H1 (cell line): ENCODE data around the gene PACS1. TPM values are rescaled to one million over a fixed set of nuclear protein-coding genes. Genes with fewer than 3 reads are reported as not detected.
A peak's percentile ranks its signal among the peaks of the same experiment; 100 is the strongest.

Source experiments
- CTCF ChIA-PET: fragments of 300-600 bp; sonication (Branson Sonifier 250); formaldehyde crosslinking; loops from one replicate; lab custom pipeline; 2021; ENCODE audit not compliant: partially characterized antibody; lab: Charles Lee
- POLR2A ChIA-PET: fragments of 300-600 bp; sonication (Branson Sonifier 250); formaldehyde crosslinking; loops from one replicate; lab custom pipeline; 2021; ENCODE audit warnings: inconsistent platforms; ENCODE audit not compliant: partially characterized antibody; lab: Charles Lee
- DNase-seq, 2 experiments: peaks; one replicate each; pipeline versions ENCODE4 v3.0.0 to v3.0.0-alpha.2; 2010 to 2022; ENCODE audit warnings: low spot score in 2 of 2, low read depth in 1 of 2, mixed read lengths in 1 of 2
- FAIRE-seq: peaks from 2 replicates; lab custom pipeline; 2011; peaks lifted over from hg19 to GRCh38; lab: Jason Lieb, UNC
- H2AFZ ChIP-seq: 2 replicates; pipeline ENCODE4 v1.8.1; 2012; ENCODE audit warnings: low read length, inconsistent platforms
- H2AK5ac ChIP-seq: 2 replicates; pipeline ENCODE4 v1.6.1; 2013; ENCODE audit warnings: low read depth, low read length
- H2BK120ac ChIP-seq: replicated peaks from 2 replicates; pipeline ENCODE3; 2013; ENCODE audit warnings: low read depth, low read length, inconsistent platforms
- H2BK12ac ChIP-seq: 2 replicates; pipeline ENCODE4 v1.6.1; 2013; ENCODE audit warnings: low read depth, low read length
- H2BK15ac ChIP-seq: 2 replicates; pipeline ENCODE4 v1.6.1; 2013; ENCODE audit warnings: low read length
- H2BK20ac ChIP-seq: 2 replicates; pipeline ENCODE4 v1.6.1; 2013; ENCODE audit warnings: low read length
- H2BK5ac ChIP-seq: 2 replicates; pipeline ENCODE4 v1.6.1; 2013; ENCODE audit warnings: low read depth, low read length
- H3K14ac ChIP-seq: 2 replicates; pipeline ENCODE4 v1.6.1; 2013; ENCODE audit warnings: inconsistent platforms; ENCODE audit not compliant: insufficient read length
- H3K18ac ChIP-seq: 2 replicates; pipeline ENCODE4 v1.6.1; 2013; ENCODE audit warnings: low read length; ENCODE audit errors: extremely low read depth
- H3K23ac ChIP-seq: 2 replicates; pipeline ENCODE4 v1.6.1; 2013; ENCODE audit warnings: inconsistent platforms; ENCODE audit not compliant: insufficient read length
- H3K23me2 ChIP-seq: 2 replicates; pipeline ENCODE4 v1.6.1; 2013; ENCODE audit warnings: low read depth, low read length
- H3K27ac ChIP-seq: 2 replicates; pipeline ENCODE4 v1.6.1; 2011; ENCODE audit warnings: low read depth, low read length, inconsistent platforms
- H3K27me3 ChIP-seq, 4 experiments: replicated peaks in 1 of 4; 1 replicate in 1 of 4; 2 replicates in 3 of 4; pipeline versions ENCODE4 v1.6.1 to v1.8.1; 2011 to 2013; ENCODE audit warnings: low read length in 3 of 4, mild to moderate bottlenecking in 3 of 4, inconsistent platforms in 2 of 4, mixed read lengths in 2 of 4, moderate library complexity in 1 of 4; ENCODE audit not compliant: control insufficient read depth in 3 of 4, insufficient read depth in 3 of 4; ENCODE audit errors: extremely low read depth in 1 of 4
- H3K36me3 ChIP-seq, 4 experiments: 2 replicates each; pipeline versions ENCODE4 v1.6.1 to v1.8.1; 2011 to 2013; ENCODE audit warnings: mild to moderate bottlenecking in 4 of 4, low read length in 3 of 4, moderate library complexity in 2 of 4, control low read depth in 1 of 4, inconsistent platforms in 1 of 4; ENCODE audit not compliant: insufficient read depth in 4 of 4, control insufficient read depth in 2 of 4
- H3K4ac ChIP-seq: replicated peaks from 2 replicates; pipeline ENCODE3; 2013; ENCODE audit warnings: low read length, low read depth, mixed read lengths, inconsistent platforms; ENCODE audit not compliant: insufficient read length
- H3K4me1 ChIP-seq, 4 experiments: replicated peaks in 1 of 4; 1 replicate in 1 of 4; 2 replicates in 3 of 4; pipeline versions ENCODE4 v1.6.1 to v1.8.1; 2011 to 2013; ENCODE audit warnings: low read length in 3 of 4, inconsistent platforms in 2 of 4, mixed read lengths in 1 of 4; ENCODE audit not compliant: insufficient read depth in 4 of 4, control insufficient read depth in 3 of 4
- H3K4me2 ChIP-seq, 2 experiments: 2 replicates each; pipeline versions ENCODE4 v1.6.1 to v1.8.1; 2011 to 2013; ENCODE audit warnings: low read depth in 2 of 2, low read length in 2 of 2, control low read depth in 1 of 2, inconsistent platforms in 1 of 2, mild to moderate bottlenecking in 1 of 2; ENCODE audit not compliant: insufficient read depth in 1 of 2
- H3K4me3 ChIP-seq, 4 experiments: fragments of 200-600, 300-600 bp in 1 of 4; sonication (generic), shearing (Covaris generic), sonication (Bioruptor Twin) in 1 of 4; 2 replicates each; pipeline versions ENCODE4 v1.5.1 to v1.8.1; 2011 to 2016; ENCODE audit warnings: low read length in 4 of 4, low read depth in 3 of 4, control low read depth in 2 of 4, inconsistent platforms in 2 of 4, mild to moderate bottlenecking in 2 of 4, mixed read lengths in 1 of 4, moderate library complexity in 1 of 4; ENCODE audit not compliant: insufficient read depth in 2 of 4; ENCODE audit errors: extremely low read depth in 1 of 4
- H3K56ac ChIP-seq: replicated peaks from 2 replicates; pipeline ENCODE3; 2013; ENCODE audit warnings: low read depth, mild to moderate bottlenecking, mixed read lengths, low read length, inconsistent platforms; ENCODE audit not compliant: insufficient read length
- H3K79me1 ChIP-seq: 2 replicates; pipeline ENCODE4 v1.6.1; 2013; ENCODE audit warnings: low read depth, low read length, control low read depth
- H3K79me2 ChIP-seq, 2 experiments: 2 replicates each; pipeline versions ENCODE4 v1.6.1 to v1.8.1; 2012 to 2013; ENCODE audit warnings: low read length in 2 of 2, mild to moderate bottlenecking in 2 of 2, inconsistent platforms in 1 of 2; ENCODE audit not compliant: insufficient read depth in 2 of 2, control insufficient read depth in 1 of 2
- H3K9ac ChIP-seq, 4 experiments: replicated peaks in 1 of 4; 1 replicate in 1 of 4; 2 replicates in 3 of 4; pipeline versions ENCODE4 v1.6.1 to v1.8.1; 2011 to 2013; ENCODE audit warnings: low read depth in 3 of 4, low read length in 3 of 4, control low read depth in 2 of 4, mild to moderate bottlenecking in 2 of 4, moderate library complexity in 2 of 4, inconsistent platforms in 1 of 4; ENCODE audit errors: extremely low read depth in 1 of 4
- H3K9me3 ChIP-seq, 2 experiments: 2 replicates each; pipeline versions ENCODE4 v1.6.1 to v1.8.1; 2012 to 2013; ENCODE audit warnings: mild to moderate bottlenecking in 2 of 2, moderate library complexity in 2 of 2, control low read depth in 1 of 2, inconsistent platforms in 1 of 2, low read depth in 1 of 2, low read length in 1 of 2, mixed read lengths in 1 of 2; ENCODE audit not compliant: insufficient read depth in 2 of 2
- H4K20me1 ChIP-seq, 2 experiments: replicated peaks in 1 of 2; 2 replicates each; pipeline versions ENCODE3 to v1.8.1; 2011 to 2013; ENCODE audit warnings: inconsistent platforms in 2 of 2, low read length in 2 of 2, mild to moderate bottlenecking in 1 of 2; ENCODE audit not compliant: insufficient read depth in 2 of 2, control insufficient read depth in 1 of 2
- H4K5ac ChIP-seq: 2 replicates; pipeline ENCODE4 v1.6.1; 2013; ENCODE audit warnings: low read length, low read depth, mixed read lengths, inconsistent platforms; ENCODE audit not compliant: insufficient read length
- H4K8ac ChIP-seq: 2 replicates; pipeline ENCODE4 v1.8.0; 2013; ENCODE audit warnings: mild to moderate bottlenecking, moderate library complexity, low read length, inconsistent platforms; ENCODE audit not compliant: insufficient read depth; ENCODE audit errors: extremely low read depth
- H4K91ac ChIP-seq: replicated peaks from 2 replicates; pipeline ENCODE3; 2013; ENCODE audit warnings: low read length, mixed read lengths, inconsistent platforms; ENCODE audit not compliant: insufficient read length
- BCL11A ChIP-seq, 2 experiments: IDR thresholded peaks; one replicate each; pipeline ENCODE4 v1.6.1; 2011; ENCODE audit warnings: low read depth in 2 of 2, low read length in 2 of 2, mild to moderate bottlenecking in 2 of 2
- CBX8 ChIP-seq: fragments of 300-800, 300-1000 bp; sonication (generic); IDR thresholded peaks from 2 replicates; pipeline ENCODE4 v1.7.1; 2016; ENCODE audit warnings: low read depth, low read length, borderline replicate concordance
- CTBP2 ChIP-seq: IDR thresholded peaks from 2 replicates; pipeline ENCODE4 v1.7.0; 2011; ENCODE audit warnings: borderline replicate concordance, mild to moderate bottlenecking, moderate library complexity, mixed read lengths, low read length; ENCODE audit not compliant: insufficient read depth, insufficient read length
- SP1 ChIP-seq: IDR thresholded peaks from 2 replicates; pipeline ENCODE4 v1.6.1; 2011; ENCODE audit warnings: low read depth, low read length
- ZNF274 ChIP-seq: IDR thresholded peaks from 2 replicates; pipeline ENCODE4 v1.7.0; 2012; ENCODE audit warnings: low read length, borderline replicate concordance; ENCODE audit errors: extremely low read depth
- WGBS, 2 experiments: shearing (Covaris generic) in 1 of 2; methylation state at CpG; one replicate each; pipeline versions ENCODE4 v1.1.6 to v1.1.7; 2013 to 2015; ENCODE audit warnings: low lambda C conversion rate in 2 of 2, mixed read lengths in 2 of 2, inconsistent platforms in 1 of 2, low coverage in 1 of 2, missing lambda C conversion rate in 1 of 2; ENCODE audit not compliant: insufficient replicate concordance in 2 of 2, insufficient coverage in 1 of 2, insufficient read length in 1 of 2; ENCODE audit errors: extremely low coverage in 1 of 2, missing lambda C conversion rate in 1 of 2; 5-methylcytosine and 5-hydroxymethylcytosine counted together
- polyA plus RNA-seq, 7 experiments: library from polyadenylated mRNA; depleted of rRNA in 3 of 7; stranded (reverse) in 5 of 7; unstranded in 2 of 7; fragments of >200 nt in 5 of 7; fragments of 200-250 nt in 2 of 7; gene quantifications; 1 replicate in 5 of 7; 2 replicates in 1 of 7; 4 replicates in 1 of 7; pipeline versions ENCODE4 v1.2.1 to v1.2.3, GENCODE V29; 2011 to 2013; ENCODE audit warnings: missing spikeins in 2 of 7, mixed read lengths in 2 of 7
- total RNA-seq: library from RNA; stranded (reverse); fragmentation: NEBNext Ultra II Directional; extraction: Animal tissue kit (Norgen Biotek cat#: 25700); gene quantifications from 2 replicates; pipeline ENCODE4 v1.2.1, GENCODE V29; 2021

PACS1 gene
- total and polyA plus RNA-seq, 2 of the 8 experiments (the other 6 are each of a cell fraction or from before 2014, with no cell fraction given): 11.5 to 36.0 TPM

- DNase-seq: no peak
- H2BK20ac ChIP-seq: no peak overlapping the region
- no peak for TF ChIP-seq CBX8
- no peak for TF ChIP-seq CTBP2
- no peak for TF ChIP-seq BCL11A (IDR thresholded peaks at IDR 0.05; ENCODE audit: low read depth in 2 of 2, low read length in 2 of 2)
- TF ChIP-seq SP1: 0 out of 2 replicates have a peak, but pooled peaks have one; percentile 13
- TF ChIP-seq ZNF274: no peak
Observed at GRCh38 chr11:66183494-66184048, 113.5 kb downstream of the PACS1 start.

More at GRCh38 chr11:66183494-66184048, 113.5 kb downstream of the PACS1 start:
- Histone ChIP-seq H3K4me3 (no peak overlapping the region), H2AK5ac (no peak overlapping the region), H2BK120ac (no peak overlapping the region), H2BK12ac (no peak overlapping the region), H3K23ac (no peak overlapping the region), H3K56ac (no peak overlapping the region), H3K27me3 (no peaks in the 10 kb centered on the region), H3K9me3 (no peaks in the 10 kb centered on the region), H4K20me1 (peaks cover 0 to 1% of the 10 kb centered on the region in 2 experiments), H3K23me2 (no peaks in the 10 kb centered on the region), H4K91ac (no peak overlapping the region), H3K4ac (no peak overlapping the region), H4K5ac (no peak overlapping the region), H2BK15ac (no peak overlapping the region), H2BK5ac (no peak overlapping the region), H3K14ac (no peak overlapping the region), H3K36me3 (no peaks in the 10 kb centered on the region), H3K79me1 (peaks cover 2% of the 10 kb centered on the region; the same call in 1 of the 2 replicates), H3K9ac (no peak overlapping the region; a peak in 1 of 7 replicates), H3K4me1 (no peaks in the 10 kb centered on the region), H4K8ac (no peak overlapping the region), H3K18ac (no peak overlapping the region), H3K27ac (no peak overlapping the region), H2AFZ (no peak overlapping the region), H3K79me2 (no peaks in the 10 kb centered on the region), H3K4me2 (no peak overlapping the region)
- ChIA-PET POLR2A (no interaction called here), CTCF (interaction anchor here (0.6 kb wide), 1 partner anchor 298 kb away, joined by 3 read pairs; no protein-coding TSS in a partner anchor)
- WGBS, 2 experiments: 84% methylated on average over 3 of the region's 3 CpGs; no CpG with 5 or more reads in 1 of the 2 experiments
- no peak for FAIRE-seq
